HG03045 (cell line): ENCODE measurements around the gene EPB41L3.
"Not testable (repeated sequence)": the region's sequence is repeated elsewhere in the genome, so short reads cannot be mapped to it uniquely, and the experiment has no call there.

Experiments used
- ATAC-seq: cut with Tn5 transposase; IDR thresholded peaks from one replicate; pipeline ENCODE4 v1.9.1; 2021; ENCODE audit warnings: mild to moderate bottlenecking, moderate library complexity; ENCODE audit not compliant: unreplicated experiment

EPB41L3 gene

GRCh38 chr18:5500158-5500939 lies 43.4 kb downstream of the EPB41L3 start:
- ATAC-seq = no peak

GRCh38 chr18:5498452-5498851 lies 45.3 kb downstream of the EPB41L3 start:
- no peak for ATAC-seq

DNA sequence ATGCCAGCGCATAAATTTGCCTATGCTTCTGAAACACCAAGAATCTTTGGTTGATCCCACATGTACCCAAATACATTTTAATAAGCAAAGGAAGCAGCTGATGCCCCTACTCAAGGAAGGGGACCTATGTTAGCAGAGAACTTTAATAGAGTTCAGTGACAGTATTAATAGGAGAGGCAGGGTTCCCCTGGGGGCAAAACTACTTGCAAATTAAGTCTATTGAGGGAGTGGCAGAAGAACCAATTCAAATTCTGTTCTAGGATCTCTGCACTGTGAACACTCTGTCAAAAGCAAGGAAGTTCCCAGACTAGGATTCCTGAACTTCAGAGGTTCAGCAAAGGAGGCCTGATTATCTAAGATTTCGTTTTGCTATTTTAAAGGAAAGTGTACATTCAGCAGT lies 47.5 kb downstream of the EPB41L3 start:
- no peak for ATAC-seq

GRCh38 chr18:5490753-5491480 lies 52.9 kb downstream of the EPB41L3 start:
- ATAC-seq = no peak

DNA sequence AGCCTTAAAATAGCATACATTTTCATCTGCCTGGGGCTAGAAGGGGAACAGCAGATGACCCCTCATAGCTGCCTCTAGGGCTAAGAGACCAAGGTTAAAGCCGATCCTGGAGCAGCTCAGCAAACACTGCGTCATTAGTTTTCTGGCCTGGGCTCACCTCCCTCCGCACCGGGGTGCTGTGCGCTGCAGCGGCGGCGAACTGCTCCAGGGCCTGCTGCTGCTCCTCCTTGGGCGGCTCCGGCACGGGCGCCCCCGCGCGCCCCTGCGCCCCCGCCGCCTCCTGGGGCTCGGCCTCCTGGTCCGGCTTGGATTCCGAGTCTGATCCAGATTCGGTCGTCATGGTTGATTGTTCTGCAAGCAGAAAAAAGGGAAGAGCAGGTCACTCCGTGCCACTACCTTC lies 55.0 kb downstream of the EPB41L3 start:
- ATAC-seq = no peak

DNA sequence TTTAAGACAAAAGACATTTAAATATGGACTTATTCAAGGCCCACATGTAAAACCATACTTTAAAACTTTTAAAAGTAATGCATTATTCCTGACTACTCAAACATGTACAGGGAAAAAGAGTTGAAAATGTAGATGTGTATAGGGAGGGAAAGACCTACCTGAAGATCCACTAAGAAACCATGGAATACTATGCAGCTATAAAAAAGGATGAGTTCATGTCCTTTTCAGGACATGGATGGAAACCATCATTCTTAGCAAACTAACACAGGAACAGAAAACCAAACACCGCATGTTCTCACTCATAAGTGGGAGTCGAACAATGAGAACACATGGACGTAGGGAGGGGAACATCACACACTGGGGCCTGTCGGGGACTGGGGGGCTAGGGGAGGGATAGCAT lies 55.8 kb downstream of the EPB41L3 start:
- ATAC-seq = not testable (repeated sequence)

DNA sequence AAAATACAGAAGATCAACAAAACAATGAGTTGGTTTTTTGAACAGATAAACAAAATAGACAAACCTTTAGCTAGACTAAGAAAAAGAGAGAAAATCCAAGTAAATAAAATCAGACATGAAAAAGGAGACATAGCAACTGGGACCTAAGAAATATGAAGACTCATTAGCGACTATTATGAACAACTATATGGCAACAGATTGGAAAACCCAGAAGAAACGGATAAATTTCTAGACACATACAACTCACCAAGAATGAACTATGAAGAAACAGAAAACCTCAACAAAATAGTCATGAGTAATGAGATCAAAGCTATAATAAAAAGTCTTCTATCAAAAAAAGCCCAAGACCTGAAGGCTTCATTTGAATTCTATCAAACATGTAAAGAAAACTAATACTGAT lies 59.3 kb downstream of the EPB41L3 start:
- no peak for ATAC-seq

GRCh38 chr18:5481621-5482020 lies 62.2 kb downstream of the EPB41L3 start:
- no peak for ATAC-seq

DNA sequence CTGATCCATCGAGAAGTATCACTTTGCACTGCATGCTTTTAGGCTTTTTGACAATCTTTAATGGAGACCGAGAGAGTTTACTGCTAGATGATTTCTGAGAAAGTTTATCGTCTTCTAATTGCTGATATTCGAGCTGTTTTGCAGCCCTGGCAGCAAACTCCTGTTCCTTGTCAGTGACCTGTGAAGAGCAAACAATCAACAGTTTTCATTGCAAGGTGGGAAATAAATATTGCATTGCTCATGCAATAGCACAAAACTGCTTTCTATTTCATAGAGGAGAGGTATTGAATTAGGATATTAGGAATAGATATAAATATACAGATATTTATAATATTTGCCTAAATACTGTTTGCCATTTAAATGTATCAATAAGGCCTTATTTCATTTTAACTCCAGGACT lies 65.5 kb downstream of the EPB41L3 start:
- no peak for ATAC-seq

- no peak for ATAC-seq
Measured at GRCh38 chr18:5476961-5477800, 66.6 kb downstream of the EPB41L3 start.

DNA sequence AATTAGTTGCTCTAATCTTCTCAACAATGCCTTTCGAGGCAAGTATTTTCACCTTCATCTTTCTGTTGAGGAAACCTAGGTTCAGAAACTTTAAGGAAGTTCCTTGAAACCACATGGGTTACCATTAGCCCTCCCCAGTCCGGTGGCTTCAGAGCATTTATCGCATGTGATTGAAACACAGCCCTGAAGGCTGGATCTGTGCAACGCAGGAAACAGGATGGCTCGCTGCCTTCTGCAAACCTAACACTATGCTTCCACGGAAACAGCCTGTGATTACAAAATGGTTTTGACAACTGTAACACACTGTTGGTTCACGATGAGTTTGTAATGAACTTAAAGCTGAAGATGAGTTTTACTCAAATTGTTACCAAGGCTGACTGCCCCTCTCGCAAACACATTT lies 68.5 kb downstream of the EPB41L3 start:
- ATAC-seq = no peak

DNA sequence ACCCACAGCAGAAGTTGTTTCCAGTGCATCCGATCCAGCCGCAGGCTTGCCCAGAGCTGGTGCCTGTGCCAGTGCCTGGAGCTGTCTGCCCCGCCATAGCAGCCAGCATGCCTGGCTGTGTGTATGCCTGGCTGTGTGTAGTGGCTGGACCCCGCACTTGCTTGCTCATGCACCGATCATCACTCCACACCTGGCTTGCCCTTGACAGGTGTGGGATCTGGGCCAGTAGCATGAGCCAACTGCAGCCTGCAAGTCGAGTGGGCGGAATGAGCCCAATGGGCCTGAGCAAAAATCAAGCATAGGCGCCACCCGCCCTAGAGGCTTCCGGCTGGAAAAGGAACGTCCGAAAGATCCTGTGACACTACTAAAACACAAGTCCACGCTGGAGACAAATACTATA lies 74.5 kb downstream of the EPB41L3 start:
- ATAC-seq = no peak

DNA sequence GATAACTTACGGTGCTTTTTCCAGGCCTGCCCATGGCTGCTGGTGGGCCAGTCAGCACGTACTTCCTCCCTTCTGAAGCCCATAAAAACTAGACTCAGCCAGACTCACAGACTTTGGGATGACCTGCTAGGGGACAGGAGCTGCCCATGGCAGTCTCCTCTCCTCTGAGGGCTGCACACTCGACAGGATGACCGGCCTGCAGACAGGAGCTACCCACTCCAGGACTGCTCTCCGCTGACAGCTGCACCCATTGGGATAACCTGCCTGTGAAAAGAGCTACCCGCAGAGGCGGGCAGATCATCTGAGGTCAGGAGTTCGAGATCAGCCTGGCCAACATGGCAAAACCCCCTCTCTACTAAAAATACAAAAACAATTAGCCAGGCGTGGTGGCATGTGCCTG lies 75.4 kb downstream of the EPB41L3 start:
- ATAC-seq = no peak

GRCh38 chr18:5467671-5468070 lies 76.1 kb downstream of the EPB41L3 start:
- no peak for ATAC-seq

DNA sequence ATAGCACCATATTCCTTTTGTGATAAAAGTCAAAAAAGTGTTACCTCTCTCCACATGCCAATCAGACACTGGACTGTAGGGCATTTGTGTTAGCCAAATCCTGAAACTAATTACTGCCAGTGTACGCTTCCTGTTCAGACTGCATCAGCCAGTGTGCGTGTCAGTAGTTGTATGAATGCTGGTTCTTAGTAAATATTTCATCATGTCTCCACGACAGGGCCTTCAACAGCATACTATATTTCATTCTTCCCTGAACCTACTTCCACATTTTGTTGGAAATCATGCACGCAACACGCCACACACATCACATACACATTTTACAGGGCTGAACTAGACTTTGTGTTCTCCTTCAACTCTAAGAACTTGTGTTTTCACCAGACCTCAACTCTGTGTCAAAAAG lies 77.5 kb downstream of the EPB41L3 start:
- ATAC-seq = no peak

- ATAC-seq = no peak
Measured at GRCh38 chr18:5464251-5464650, 79.5 kb downstream of the EPB41L3 start.

DNA sequence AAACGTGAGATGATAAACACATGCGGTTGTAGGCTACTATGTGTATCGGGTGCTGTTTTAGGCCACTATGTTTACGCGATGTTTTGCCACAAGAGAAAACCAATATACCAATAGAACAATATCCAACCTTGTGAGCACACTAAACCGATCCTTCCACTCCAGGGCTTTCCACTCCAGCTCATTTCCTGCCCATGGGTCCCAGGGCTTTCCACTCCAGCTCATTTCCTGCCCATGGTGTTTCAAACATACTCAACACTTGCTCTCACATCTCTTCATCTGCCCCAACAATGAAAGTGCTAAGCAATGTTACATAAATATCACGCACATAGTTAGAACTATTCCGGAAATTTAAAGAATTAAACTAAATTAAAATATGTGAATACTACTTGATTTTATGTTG lies 80.0 kb downstream of the EPB41L3 start:
- no peak for ATAC-seq

DNA sequence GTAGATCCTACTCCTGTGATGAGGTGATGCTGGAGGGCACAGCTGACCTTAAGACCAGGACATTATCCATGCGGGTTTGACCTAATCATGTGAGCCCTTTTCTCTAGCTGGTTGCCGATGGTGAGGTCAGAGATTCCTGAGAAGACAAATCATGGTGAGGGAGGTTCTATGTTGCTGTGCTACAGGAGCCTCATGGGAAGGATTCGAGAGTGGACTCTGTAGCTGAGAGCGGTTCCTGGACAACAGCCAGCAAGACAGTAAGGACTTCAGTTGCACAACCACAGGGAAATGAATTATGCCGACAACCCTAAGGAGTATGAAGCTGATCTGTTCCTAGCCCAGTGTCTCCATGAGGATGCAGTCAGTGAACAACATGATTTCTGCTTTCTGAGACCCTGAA lies 80.4 kb downstream of the EPB41L3 start:
- no peak for ATAC-seq

DNA sequence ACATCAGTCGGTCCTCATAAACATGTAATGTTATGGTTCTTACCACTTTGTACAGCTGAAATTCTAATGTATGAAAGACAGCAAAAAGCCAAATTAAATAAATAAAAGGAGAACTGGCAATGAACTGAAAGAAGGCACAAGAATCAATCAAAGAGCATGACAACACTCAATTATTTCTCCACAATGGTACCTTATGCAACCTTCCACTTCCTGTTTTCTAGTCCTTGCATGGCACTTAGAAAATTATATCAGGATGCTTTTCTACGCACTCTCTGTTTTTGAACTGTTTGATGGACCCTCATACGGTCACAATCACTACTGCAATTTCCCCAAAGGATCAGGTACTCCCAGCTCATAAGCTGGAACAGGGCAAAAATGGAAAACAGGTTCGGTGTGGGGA lies 81.6 kb downstream of the EPB41L3 start:
- ATAC-seq = no peak

- ATAC-seq = no peak
Measured at GRCh38 chr18:5461041-5461440, 82.8 kb downstream of the EPB41L3 start.

GRCh38 chr18:5457462-5457957 lies 86.3 kb downstream of the EPB41L3 start:
- no peak for ATAC-seq
